Type B pancreatic cell (in vitro differentiated cells): ENCODE measurements around the gene SPRED2. TPM values are rescaled to one million over a fixed set of nuclear protein-coding genes. Genes with fewer than 3 reads are reported as not detected.

Experiments
- DNase-seq: peaks from one replicate; pipeline ENCODE4 v3.0.0; 2021; ENCODE audit warnings: mixed read lengths; ENCODE audit not compliant: unreplicated experiment; ENCODE audit errors: extremely low spot score
- H3K27ac Mint-ChIP-seq: 2 replicates; pipeline ENCODE4 v1.8.0; 2021; ENCODE audit warnings: mild to moderate bottlenecking, mixed read lengths
- H3K27me3 Mint-ChIP-seq: 2 replicates; pipeline ENCODE4 v1.8.0; 2021; ENCODE audit warnings: mixed read lengths
- H3K36me3 Mint-ChIP-seq: 2 replicates; pipeline ENCODE4 v1.8.0; 2021; ENCODE audit warnings: mixed read lengths
- H3K4me1 Mint-ChIP-seq: one replicate; pipeline ENCODE4 v1.8.0; 2021; ENCODE audit warnings: mixed read lengths; ENCODE audit not compliant: unreplicated experiment
- H3K4me3 Mint-ChIP-seq: 2 replicates; pipeline ENCODE4 v1.8.0; 2021; ENCODE audit warnings: mild to moderate bottlenecking, mixed read lengths
- H3K9me3 Mint-ChIP-seq: 2 replicates; pipeline ENCODE4 v1.8.0; 2021; ENCODE audit warnings: mixed read lengths
- total RNA-seq: library from RNA; stranded (reverse); gene quantifications from 2 replicates; pipeline ENCODE4 v1.2.1, GENCODE V29; 2021; ENCODE audit warnings: low replicate concordance
- TF ChIP-seq, protein P1 (sequence below): fragments of 200-600 bp; sonication (generic); conservative IDR thresholded peaks from 2 replicates; pipeline ENCODE4 v1.5.0; 2021; ENCODE audit warnings: antibody characterized with exemption, mild to moderate bottlenecking

Gene SPRED2
- total RNA-seq, 1 donor from 2014 or later: 38.9 TPM

DNA sequence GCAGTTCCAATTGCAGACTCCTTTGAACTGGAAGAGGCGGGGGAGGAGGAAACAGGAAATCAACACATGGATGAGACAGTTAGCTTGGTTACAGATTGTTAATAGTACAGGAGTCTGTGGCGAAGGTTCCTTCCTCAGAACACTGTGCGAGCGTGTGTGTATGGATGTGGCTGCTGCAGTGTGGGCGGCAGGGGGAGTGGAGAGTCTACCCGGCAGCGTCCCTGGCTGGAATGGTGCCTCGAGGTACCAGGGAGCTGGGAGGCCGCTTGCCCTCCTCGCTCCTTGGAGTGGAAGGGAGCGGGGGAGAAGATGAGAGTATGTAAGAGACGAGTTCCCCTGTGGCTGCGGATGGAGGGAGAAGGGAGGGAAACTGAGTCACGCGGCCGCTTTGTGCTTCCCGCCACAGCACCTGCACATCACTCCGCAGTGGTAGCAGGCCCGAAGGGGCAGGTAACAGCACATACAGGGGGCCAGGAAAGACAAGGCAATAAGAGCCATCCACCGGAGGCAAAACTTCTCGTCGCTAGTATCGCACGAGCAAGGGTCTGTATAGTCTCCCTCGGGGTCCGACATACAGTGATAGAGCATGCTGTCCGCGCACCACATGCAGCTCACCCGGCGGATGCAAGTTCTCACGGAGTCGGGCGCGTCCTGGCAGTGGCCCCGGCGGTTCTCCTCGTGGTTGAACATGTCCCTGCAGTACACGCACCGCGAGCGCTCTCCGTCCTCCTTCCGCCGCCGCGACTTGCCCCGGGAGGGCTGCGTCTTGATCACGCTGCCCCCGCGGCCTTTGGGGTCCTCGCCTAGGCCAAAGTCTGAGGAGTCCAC is 119.1 kb downstream of the SPRED2 start:
- peaks cover 13% of the 10 kb centered on the region for H3K4me1 Mint-ChIP-seq
- H3K27ac Mint-ChIP-seq: peak overlapping the region; percentile 61
- TF ChIP-seq, protein P1, sequence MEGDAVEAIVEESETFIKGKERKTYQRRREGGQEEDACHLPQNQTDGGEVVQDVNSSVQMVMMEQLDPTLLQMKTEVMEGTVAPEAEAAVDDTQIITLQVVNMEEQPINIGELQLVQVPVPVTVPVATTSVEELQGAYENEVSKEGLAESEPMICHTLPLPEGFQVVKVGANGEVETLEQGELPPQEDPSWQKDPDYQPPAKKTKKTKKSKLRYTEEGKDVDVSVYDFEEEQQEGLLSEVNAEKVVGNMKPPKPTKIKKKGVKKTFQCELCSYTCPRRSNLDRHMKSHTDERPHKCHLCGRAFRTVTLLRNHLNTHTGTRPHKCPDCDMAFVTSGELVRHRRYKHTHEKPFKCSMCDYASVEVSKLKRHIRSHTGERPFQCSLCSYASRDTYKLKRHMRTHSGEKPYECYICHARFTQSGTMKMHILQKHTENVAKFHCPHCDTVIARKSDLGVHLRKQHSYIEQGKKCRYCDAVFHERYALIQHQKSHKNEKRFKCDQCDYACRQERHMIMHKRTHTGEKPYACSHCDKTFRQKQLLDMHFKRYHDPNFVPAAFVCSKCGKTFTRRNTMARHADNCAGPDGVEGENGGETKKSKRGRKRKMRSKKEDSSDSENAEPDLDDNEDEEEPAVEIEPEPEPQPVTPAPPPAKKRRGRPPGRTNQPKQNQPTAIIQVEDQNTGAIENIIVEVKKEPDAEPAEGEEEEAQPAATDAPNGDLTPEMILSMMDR: no peak
- no peak for DNase-seq
- H3K9me3 Mint-ChIP-seq: no peaks in the 10 kb centered on the region
- H3K27me3 Mint-ChIP-seq: no peaks in the 10 kb centered on the region
- peaks cover 60% of the 10 kb centered on the region for H3K36me3 Mint-ChIP-seq
- H3K4me3 Mint-ChIP-seq: no peak overlapping the region

DNA sequence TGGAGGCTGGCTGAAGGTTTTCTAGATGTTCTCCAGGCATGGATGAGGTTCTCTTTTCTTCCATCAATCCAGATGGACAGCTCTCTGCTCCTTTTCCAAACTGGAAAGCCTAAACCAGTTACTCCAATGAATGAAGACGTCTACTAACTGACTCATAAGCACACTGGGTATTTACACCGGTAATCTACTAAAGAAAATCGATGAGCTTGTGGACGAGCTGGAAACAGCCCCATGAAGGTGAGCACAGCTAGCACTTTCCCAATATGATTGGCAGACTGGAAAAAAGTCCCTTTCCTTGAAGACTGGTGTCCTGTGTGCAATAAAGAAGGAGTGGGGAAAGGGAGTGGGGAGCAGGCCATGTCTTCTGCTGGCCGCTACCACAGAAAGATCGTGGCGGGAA is 120.8 kb downstream of the SPRED2 start:
- Mint-ChIP-seq H3K4me1 (peaks cover 13% of the 10 kb centered on the region), H3K9me3 (no peaks in the 10 kb centered on the region), H3K36me3 (peaks cover 59% of the 10 kb centered on the region), H3K27me3 (no peaks in the 10 kb centered on the region), H3K27ac (no peak overlapping the region), H3K4me3 (no peak overlapping the region)
- no peak for DNase-seq
- TF ChIP-seq, protein P1: no peak

DNA sequence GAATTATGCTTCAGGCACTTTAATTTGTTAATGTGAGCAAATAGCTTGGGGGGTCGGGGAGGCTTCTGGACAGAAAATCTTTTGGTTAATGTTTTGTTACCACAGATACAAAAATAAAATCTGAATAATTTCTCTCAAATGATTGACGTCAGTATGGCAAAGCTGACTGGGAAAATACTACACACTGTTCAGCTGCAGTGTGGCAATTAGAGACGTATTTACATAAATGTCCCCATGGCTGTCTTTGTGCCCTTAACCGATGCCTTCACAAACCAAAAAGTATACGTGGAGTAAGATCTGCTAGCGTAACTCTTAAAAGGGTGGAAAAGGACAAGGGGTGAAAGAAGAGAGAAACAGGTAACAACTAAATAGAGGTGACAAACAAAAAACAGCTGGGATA is 121.3 kb downstream of the SPRED2 start:
- Mint-ChIP-seq H3K9me3 (no peaks in the 10 kb centered on the region), H3K27me3 (no peaks in the 10 kb centered on the region), H3K36me3 (peaks cover 55% of the 10 kb centered on the region), H3K4me3 (no peak overlapping the region), H3K27ac (no peak overlapping the region), H3K4me1 (peaks cover 13% of the 10 kb centered on the region)
- TF ChIP-seq, protein P1: no peak
- no peak for DNase-seq

DNA sequence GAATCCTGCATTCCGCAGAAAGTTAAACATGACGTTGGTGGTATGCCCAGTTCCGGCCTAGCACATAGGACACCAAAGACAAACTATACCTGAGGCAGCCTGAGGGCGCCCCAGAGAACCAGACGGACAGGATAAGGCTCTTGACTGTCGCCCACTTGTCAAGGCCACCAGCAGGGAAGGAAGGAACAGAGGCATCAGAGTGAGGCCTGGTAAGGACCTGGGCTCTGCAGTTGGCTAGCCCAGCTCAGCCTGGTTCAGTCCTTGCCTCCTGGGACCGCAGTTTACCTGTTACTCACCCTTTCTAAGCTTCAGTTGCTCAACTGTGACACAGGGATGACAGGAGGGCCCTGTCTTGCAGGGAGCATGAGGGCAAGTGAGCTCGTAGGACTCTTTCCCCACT is 122.7 kb downstream of the SPRED2 start:
- no peak for DNase-seq
- Mint-ChIP-seq H3K4me3 (peak overlapping the region; percentile 25), H3K36me3 (peaks cover 50% of the 10 kb centered on the region), H3K27ac (peak overlapping the region; percentile 89), H3K9me3 (no peaks in the 10 kb centered on the region), H3K27me3 (no peaks in the 10 kb centered on the region), H3K4me1 (peaks cover 13% of the 10 kb centered on the region)
- TF ChIP-seq, protein P1: no peak

GRCh38 chr2:65305934-65306333 is 126.5 kb downstream of the SPRED2 start:
- Mint-ChIP-seq H3K9me3 (no peaks in the 10 kb centered on the region), H3K4me1 (peaks cover 36% of the 10 kb centered on the region), H3K4me3 (no peak overlapping the region), H3K27me3 (no peaks in the 10 kb centered on the region), H3K36me3 (peaks cover 26% of the 10 kb centered on the region), H3K27ac (no peak overlapping the region)
- TF ChIP-seq, protein P1: no peak
- DNase-seq: no peak
